A549 (cell line): ENCODE data around the gene STAT5A.

Experiments
- CBX8 ChIP-seq: fragments of 200-600 bp; sonication (generic); IDR thresholded peaks from 2 replicates; pipeline ENCODE4 v1.6.1; 2016
- CHD2 ChIP-seq: fragments of 150-350 bp; IDR thresholded peaks from 2 replicates; pipeline ENCODE4 v1.6.1; 2014; ENCODE audit warnings: low read length; ENCODE audit not compliant: partially characterized antibody
- EP300 ChIP-seq, 2 experiments: fragments of >200 bp; sonication (Bioruptor Twin); formaldehyde crosslinking; IDR thresholded peaks; 2 replicates in 1 of 2; 3 replicates in 1 of 2; pipeline ENCODE4 v1.6.1; 2016 to 2017
- FOSL2 ChIP-seq, 2 experiments: fragments of 450-650 bp in 1 of 2; fragments of >200 bp in 1 of 2; sonication (Bioruptor Twin) in 1 of 2; formaldehyde crosslinking; IDR thresholded peaks; 2 replicates each; pipeline versions ENCODE4 v1.5.0 to v1.6.1; 2016 to 2020; ENCODE audit warnings: mild to moderate bottlenecking in 1 of 2, moderate library complexity in 1 of 2
- HOXA7 ChIP-seq: fragments of 250-450 bp; sonication (Bioruptor Pico); IDR thresholded peaks from 2 replicates; pipeline ENCODE4 v1.5.0; 2020; ENCODE audit warnings: mild to moderate bottlenecking, moderate library complexity
- KDM1A ChIP-seq: fragments of 200-600 bp; sonication (generic); IDR thresholded peaks from 2 replicates; pipeline ENCODE4 v1.6.1; 2016; ENCODE audit warnings: low read depth, mild to moderate bottlenecking
- KDM5A ChIP-seq: fragments of 200-600 bp; sonication (generic); IDR thresholded peaks from 2 replicates; pipeline ENCODE4 v1.6.1; 2016; ENCODE audit warnings: antibody characterized with exemption, mild to moderate bottlenecking
- MYC ChIP-seq: IDR thresholded peaks from 2 replicates; pipeline ENCODE4 v1.6.1; 2012; ENCODE audit warnings: mild to moderate bottlenecking, inconsistent platforms, low read length, improper control_type of control experiment, borderline replicate concordance
- POLR2A ChIP-seq: IDR thresholded peaks from 2 replicates; pipeline ENCODE4 v1.6.1; 2012; ENCODE audit warnings: mild to moderate bottlenecking, low read length
- RCOR1 ChIP-seq: fragments of 150-350 bp; IDR thresholded peaks from 2 replicates; pipeline ENCODE4 v1.6.1; 2014; ENCODE audit warnings: antibody characterized with exemption, low read length, low read depth
- RFX5 ChIP-seq: fragments of 450-650 bp; IDR thresholded peaks from 2 replicates; pipeline ENCODE4 v1.7.1; 2014; ENCODE audit warnings: antibody characterized with exemption, mild to moderate bottlenecking, moderate library complexity
- SREBF2 ChIP-seq: fragments of 450-650 bp; IDR thresholded peaks from 2 replicates; pipeline ENCODE4 v1.6.1; 2014; ENCODE audit warnings: mild to moderate bottlenecking, moderate library complexity
- ZC3H11A ChIP-seq: fragments of 450-650 bp; IDR thresholded peaks from 2 replicates; pipeline ENCODE4 v1.6.1; 2014; ENCODE audit warnings: antibody characterized with exemption, mild to moderate bottlenecking
- TF ChIP-seq, protein P1 (sequence below): fragments of >200 bp; sonication (Bioruptor Twin); formaldehyde crosslinking; IDR thresholded peaks from 3 replicates; pipeline ENCODE4 v1.5.1; 2016

GRCh38 chr17:42339221-42339620 lies 50.9 kb downstream of the STAT5A start:
- TF ChIP-seq, protein P1, sequence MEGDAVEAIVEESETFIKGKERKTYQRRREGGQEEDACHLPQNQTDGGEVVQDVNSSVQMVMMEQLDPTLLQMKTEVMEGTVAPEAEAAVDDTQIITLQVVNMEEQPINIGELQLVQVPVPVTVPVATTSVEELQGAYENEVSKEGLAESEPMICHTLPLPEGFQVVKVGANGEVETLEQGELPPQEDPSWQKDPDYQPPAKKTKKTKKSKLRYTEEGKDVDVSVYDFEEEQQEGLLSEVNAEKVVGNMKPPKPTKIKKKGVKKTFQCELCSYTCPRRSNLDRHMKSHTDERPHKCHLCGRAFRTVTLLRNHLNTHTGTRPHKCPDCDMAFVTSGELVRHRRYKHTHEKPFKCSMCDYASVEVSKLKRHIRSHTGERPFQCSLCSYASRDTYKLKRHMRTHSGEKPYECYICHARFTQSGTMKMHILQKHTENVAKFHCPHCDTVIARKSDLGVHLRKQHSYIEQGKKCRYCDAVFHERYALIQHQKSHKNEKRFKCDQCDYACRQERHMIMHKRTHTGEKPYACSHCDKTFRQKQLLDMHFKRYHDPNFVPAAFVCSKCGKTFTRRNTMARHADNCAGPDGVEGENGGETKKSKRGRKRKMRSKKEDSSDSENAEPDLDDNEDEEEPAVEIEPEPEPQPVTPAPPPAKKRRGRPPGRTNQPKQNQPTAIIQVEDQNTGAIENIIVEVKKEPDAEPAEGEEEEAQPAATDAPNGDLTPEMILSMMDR, result no peak
- no peak for TF ChIP-seq EP300 (IDR thresholded peaks at IDR 0.05)
- no peak for TF ChIP-seq POLR2A
- no peak for TF ChIP-seq FOSL2 (IDR thresholded peaks at IDR 0.05)
- TF ChIP-seq FOSL2 (CRISPR knock-in tag; IDR thresholded peaks at IDR 0.05), result no peak
- TF ChIP-seq ZC3H11A, result no peak
- no peak for TF ChIP-seq KDM5A
- TF ChIP-seq MYC, result no peak
- no peak for TF ChIP-seq CBX8
- no peak for TF ChIP-seq RCOR1
- TF ChIP-seq RFX5, result no peak
- no peak for TF ChIP-seq SREBF2
- TF ChIP-seq CHD2, result no peak
- no peak for TF ChIP-seq KDM1A
- TF ChIP-seq HOXA7, result no peak
